A549 treated with RU486 at 1 μM for 4 hours (cell line): ENCODE data around the gene SEL1L3. TPM values are rescaled to one million over a fixed set of nuclear protein-coding genes. Genes with fewer than 3 reads are reported as not detected.

Experiments used
- total RNA-seq: library from RNA; stranded (reverse); fragments of 200-300 nt; extraction: Qiagen RNA extraction; gene quantifications from 5 replicates; pipeline ENCODE4 v1.2.3, GENCODE V29; 2022; ENCODE audit warnings: low read depth

Gene SEL1L3
- 23.4 to 25.2 TPM (median 24.9 TPM) in 5 replicates for total RNA-seq

DNA sequence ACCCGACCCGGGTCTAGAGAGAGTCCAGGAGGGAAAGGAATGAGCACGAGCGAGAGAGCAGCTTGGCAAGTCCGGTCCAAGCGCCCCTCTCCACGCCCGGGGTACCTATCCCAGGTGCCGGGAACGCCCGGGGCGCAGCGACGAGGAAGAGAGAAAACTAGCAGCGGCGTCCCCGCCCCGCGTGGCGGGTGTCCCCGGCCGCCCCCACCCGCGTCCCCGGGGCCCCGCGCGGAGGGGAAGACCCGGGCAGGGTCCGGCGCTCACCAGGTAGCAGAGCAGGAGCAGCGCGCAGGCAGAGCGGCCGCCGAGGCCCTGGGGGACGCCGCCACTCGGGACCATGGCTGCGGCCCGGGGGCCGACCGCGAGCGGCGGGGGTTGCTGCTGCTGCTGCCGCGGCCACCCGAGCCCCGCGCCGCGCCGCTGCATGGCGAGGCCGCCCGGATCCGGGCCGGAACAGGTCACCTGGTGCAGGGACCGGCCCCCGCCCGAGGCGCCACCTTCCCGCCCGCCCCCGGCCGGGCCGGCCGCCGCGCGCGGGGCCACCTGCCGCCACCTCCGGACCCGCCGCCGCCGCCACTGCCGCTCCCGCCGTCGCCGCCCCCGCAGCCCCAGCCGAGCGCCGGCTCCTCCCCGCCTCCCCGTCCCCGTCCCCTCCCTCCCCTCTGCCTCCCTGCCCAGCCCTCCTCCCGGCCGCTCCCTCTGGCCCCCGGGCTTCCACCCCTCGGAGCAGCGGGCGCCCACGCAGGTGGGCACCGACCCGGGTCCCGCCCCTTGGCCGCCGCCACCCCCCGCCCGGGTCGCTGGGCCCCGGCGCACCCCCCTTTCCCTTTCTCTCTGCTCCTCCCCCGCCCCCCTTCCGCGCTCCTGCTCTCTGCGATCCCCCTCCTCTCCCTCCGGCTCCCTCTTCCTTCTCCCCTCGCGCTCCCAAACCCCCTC lies at the start of gene SEL1L3:
TSS of gene SEL1L3 (minus strand) at position 578 of the 936 bp plus-strand sequence. CDS start at position 426, 152 bp downstream.

Other genes starting within 250 kb of the SEL1L3 start
- 0.05 TPM in 3 of 5 replicates, not detected in the others for gene SLC34A2, start 207.1 kb downstream of the SEL1L3 start, total RNA-seq
- 23.9 to 32.4 TPM (median 25.7 TPM) in 5 replicates for gene SMIM20, start 51.2 kb upstream of the SEL1L3 start, total RNA-seq